GM21526 (cell line): Measurements from ENCODE around the gene TUBB2B.
A peak's percentile ranks its signal among the peaks of the same experiment; 100 is the strongest.
"Not testable (repeated sequence)": the region's sequence is repeated elsewhere in the genome, so short reads cannot be mapped to it uniquely, and the experiment has no call there.

Experiments used
- ATAC-seq: cut with Tn5 transposase; IDR thresholded peaks from one replicate; pipeline ENCODE4 v1.9.1; 2021; ENCODE audit warnings: moderate library complexity; ENCODE audit not compliant: unreplicated experiment, low FRiP score

TUBB2B gene

DNA sequence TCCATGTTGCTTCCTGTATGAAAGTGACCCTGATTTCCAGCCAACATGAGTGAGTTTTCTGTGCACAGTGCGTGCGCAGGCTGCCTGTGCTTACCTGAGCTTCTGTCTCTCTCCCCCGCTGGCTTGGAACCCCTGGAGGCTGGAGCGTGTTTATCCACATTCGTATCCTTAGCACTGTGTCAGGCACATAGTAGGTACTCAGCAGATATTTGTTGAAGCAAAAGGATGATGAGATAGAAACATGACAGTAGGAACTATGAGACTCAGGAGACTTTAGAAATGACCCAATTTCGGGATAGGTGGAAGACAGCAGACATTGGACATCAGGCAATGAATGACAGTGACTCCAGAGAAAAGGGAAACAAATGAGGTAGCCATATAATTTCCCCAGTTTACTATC, 15.2 kb downstream of the TUBB2B start:
- ATAC-seq = no peak

DNA sequence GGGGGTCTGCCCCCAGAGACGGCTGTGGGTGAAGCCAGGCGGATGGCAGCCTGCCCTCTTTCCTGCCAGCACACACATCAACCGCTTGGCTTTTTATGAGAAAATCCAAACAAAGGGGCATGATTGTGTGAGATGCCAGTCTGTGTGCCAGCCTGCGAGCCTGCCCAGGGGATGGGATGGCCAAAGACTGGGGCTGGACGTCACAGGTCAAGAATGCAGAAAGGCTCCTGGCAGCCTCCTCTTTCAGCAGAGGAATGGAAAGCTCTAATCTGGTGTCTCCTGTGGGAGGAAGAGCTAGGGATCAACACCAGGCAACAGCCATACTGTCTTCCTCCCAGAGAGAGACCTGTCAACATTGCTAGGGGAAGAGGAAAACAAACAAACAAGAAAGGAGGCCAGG, 15.8 kb downstream of the TUBB2B start:
- no peak for ATAC-seq

DNA sequence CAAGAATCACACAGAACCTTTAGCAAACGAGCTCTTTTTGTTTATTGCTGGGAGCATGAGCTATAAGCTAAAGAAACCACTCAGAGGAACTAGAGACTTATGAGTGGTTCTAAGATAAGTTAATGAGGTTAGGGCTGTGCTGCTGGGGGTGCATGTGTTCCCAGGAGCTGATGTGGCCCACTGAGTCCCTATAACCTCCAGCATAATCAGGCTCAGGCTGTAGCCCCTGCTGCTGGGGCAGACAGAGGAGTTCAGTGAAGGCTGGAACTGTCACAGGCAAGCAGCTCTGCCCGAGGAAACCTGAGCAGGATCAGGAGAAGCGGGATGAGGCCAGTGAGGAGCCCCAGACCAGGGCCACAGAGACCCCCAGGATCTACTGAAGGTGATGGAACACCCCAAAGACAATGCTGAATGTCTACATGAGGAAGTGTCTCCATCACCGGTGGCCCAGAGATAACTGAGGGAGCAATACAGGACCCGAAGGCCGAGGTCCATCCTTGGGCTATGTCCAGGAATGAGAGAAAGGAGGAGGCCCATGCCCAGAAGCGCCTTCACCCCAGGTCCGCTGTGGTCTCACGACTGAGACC, 17.3 kb downstream of the TUBB2B start:
- no peak for ATAC-seq

DNA sequence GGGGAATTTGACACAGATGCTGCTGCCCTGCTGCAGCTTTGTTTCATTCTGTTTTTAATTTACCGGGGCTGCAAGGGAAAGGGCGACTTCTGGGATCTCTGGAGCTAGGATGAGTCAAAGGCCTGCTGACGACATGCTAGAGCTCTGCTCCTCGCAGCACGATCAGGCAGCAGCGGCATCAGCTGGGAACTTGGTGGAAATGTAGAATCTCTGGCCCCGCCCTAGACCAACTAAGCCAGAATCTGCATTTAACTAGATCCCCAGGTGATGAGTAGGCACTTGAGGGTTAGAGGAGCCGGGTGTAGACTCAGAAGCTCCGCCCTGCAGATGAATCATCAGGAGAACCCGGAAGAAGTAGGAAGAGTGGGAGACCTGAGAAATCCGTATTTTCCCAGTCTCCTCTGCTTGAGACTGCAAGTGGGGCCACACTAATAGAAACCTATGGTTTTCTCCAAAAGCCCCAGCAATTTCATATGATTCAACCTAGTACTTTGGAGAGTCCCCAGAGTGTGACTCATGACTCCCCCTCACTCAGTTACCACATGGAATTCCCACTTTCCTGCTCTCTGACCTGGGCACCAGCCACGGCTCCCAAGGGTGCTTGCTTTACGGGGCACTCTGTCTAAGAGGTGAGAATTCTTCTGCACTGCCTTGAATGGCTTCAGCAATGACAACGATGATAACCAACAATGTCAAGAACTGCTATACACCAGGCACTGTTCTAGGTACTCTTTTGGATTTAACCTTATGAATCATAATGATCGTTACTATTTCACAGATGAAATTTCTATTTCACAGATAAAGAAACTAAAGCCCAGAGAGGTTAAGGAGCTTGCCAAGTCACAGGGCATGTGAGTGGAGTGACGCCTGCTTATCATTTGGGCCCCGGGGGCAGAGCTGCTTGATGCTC, 18.1 kb downstream of the TUBB2B start:
- no peak for ATAC-seq

DNA sequence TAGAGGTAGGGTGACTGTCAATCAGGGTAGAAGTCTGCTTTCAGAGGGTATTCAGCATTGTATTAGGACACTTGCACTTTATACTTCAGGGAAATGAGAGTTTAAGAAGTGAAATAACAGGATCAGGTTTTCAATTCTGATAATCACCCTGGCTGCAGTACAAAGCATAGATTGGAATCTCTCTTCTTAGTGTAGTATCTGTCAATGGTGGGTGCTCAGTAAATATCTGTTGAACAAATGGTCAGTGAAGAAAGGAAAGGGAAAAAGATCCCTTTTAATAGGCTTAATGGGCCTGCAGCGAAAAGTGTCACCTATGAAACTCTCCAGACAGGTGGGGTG, 18.7 kb downstream of the TUBB2B start:
- ATAC-seq = no peak

DNA sequence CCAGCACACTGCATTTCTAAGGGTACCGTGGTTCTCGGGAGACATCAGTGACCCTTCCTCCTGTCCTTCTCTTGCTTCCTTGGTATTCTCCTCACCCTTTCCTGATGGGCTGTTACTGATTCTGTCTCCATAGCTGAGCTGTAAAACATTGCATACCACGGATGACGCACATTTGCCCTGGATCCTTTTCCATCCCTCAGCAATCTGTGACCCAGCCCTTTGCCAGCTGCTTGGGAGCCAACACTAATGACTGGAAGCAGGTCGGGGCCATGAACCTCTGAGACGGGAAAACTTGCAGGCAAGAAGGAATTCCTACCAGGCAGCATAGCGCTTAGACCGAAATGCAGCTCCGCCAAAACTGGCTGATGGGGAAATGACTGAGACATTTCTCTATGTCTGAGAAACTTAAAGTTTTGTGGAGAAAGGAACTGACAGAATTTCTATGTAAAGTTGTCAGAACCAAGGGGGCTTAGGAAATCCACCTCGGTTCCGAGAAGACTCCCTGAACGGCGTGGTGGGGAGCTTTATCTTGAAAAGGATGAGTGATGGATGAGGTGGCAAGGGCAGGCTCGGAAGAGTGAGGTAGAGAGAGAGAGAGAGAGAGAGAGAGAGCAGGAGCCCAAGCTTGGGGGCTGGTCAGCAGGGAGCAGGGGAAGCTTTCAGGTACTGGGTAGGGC, 19.2 kb downstream of the TUBB2B start:
- ATAC-seq = no peak

DNA sequence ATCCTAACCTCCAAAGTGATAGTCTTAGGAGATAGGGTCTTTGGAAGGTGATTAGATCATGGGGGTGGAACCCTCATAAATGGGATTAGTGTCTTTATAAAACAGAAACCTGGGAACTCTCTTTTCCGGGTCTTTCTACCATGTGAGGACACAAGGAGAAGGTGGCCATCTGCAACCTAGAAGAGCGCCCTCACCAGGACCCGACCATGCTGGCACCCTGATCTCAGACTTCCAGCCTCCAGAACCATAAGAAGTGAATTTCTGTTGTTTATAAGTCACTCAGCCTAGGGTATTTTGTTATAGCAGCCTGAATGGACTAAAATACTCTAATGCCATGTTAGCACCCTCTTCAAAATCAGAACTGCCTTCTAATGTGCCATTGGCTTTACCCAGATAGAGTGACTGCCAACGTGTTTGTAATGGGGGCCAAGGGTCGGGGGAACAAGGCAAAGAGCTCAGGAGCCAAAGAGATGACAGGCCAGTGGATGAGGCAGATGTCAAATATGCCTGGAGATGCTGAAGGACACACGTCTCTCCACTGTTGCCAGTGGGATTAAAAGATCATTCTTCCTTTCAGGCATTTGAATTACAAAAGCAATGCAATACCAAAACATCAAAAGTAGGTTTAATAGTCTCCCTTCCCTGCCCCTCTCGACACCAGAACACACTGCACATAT, 21.0 kb downstream of the TUBB2B start:
- ATAC-seq = no peak

DNA sequence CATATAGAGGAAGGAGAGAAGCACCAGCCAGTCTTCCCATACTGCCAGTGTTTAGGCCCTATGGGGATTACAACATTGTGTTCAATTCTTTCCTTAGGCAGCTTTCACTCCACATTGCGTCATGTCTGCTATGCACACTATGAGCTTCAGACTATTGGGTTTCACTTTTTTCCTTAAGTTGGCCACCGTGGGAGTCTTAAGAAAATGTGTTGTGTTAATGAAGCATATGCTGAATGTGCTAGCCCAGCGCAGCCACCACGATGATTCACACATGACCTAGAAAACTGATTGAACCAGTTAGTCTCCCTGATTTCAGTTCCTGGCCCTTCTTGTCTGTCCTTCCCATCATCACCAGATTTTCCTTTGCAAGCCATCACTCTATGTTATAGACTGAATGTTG, 21.5 kb downstream of the TUBB2B start:
- no peak for ATAC-seq

DNA sequence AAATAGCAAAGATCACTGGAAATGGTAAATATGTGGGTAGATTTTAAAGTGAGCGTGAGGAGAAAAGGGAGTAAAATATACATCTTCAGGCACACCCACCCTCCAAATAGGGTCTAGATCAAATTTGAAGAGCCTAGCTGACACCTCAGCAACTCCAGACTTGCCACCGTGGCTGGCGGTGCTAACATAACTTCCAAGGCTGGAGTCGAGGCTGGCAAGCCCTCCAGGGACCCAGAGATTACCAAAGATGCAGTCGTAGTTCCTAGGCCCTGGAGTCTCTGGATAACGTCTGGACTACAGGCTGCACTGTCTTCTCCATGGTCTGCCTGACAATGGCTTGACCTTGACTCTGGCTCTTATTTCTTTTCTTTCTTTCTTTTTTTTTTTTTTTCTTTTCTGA, 22.5 kb downstream of the TUBB2B start:
- ATAC-seq = no peak

DNA sequence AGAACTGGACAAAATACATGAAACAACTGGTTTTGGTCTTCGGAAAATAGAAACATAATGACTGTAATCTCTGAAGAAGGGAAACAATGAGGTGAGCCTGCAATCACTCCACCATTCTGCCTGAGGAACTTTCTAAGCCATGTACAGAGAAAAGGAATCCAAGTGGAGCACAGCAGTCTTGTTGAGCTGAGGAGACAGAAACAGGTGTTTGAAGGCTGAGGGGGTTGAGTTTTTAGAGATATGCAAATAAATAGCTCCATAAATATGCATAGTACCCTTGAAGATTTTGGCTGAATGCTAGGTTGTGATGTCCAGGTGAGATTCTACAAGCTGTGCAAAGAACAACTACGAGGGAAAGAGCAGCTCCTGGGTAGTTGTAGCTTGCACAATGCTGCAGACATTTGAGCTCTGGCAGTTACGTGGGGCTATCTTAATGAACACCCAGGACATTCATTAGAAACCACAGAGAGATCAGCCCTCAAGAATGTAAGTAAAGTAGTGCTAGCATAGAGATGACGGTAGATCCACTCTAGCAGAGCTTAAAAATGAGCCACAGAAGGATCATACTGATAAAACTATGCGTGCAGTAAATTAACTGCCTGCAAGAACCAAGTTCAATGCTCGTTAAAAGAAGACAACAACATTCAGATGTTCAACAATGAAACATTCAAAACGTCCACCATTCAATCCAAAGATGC, 24.3 kb downstream of the TUBB2B start:
- ATAC-seq = peak; percentile 52

DNA sequence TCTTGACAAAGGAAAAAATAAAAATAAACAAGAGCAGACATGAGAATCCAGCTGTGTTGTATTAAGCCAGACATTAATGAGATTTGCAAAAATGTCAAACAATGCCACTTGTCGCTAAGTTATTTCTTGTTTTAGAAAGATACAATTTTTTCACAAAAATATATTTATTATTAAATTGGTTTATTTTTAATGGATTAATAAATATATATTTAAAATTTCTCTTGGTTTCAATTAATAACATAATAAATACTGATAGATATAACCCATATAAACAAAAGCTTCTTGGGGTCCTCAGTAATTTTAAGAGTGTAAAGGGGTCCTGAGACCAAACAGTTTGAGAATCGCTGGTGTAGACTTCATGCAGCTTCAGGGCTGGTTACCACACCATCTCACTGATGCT, 26.1 kb downstream of the TUBB2B start:
- ATAC-seq = no peak

DNA sequence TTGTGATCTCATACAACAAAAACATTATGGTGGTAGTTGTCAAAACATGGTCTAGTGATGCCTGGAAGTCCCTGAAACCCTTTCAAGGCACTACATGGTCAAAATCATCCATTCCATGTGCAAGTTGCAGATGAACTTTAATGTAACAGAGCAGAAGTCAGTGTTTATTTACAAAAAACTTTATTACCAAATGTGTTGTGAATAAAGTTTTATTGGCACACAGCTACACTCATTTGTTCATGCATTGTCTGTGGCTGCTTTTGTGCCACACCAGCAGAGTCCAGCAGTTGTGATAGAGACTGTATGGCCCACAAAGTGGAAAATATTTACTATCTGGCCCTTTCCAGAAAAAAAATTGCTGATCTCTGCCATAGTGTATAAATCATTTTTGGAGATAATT, 26.8 kb downstream of the TUBB2B start:
- no peak for ATAC-seq

DNA sequence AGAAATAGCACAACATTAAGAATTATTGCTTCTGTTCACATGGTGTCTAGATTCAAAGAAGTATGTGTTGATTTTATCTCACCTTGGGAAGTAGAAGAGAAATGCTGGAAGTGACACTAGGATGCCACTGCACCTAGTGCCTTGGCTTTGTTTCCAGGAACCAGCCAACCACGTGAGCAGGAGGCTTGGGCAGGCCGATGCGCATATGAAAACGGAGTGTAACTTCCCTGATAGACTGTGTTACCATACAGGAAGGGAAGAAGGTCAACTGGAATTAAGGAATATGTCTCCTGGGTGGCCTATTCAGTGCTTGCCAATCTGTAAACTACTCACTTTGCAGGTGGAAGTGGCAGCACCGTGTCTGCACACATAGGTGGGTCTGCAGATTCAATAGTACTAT, 28.1 kb downstream of the TUBB2B start:
- ATAC-seq = no peak

DNA sequence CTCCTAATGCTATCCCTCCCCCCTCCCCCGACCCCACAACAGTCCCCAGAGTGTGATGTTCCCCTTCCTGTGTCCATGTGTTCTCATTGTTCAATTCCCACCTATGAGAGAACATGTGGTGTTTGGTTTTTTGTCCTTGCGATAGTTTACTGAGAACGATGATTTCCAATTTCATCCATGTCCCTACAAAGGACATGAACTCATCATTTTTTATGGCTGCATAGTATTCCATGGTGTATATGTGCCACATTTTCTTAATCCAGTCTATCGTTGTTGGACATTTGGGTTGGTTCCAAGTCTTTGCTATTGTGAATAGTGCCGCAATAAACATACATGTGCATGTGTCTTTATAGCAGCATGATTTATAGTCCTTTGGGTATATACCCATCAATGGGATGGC, 29.7 kb downstream of the TUBB2B start:
- ATAC-seq = not testable (repeated sequence)

DNA sequence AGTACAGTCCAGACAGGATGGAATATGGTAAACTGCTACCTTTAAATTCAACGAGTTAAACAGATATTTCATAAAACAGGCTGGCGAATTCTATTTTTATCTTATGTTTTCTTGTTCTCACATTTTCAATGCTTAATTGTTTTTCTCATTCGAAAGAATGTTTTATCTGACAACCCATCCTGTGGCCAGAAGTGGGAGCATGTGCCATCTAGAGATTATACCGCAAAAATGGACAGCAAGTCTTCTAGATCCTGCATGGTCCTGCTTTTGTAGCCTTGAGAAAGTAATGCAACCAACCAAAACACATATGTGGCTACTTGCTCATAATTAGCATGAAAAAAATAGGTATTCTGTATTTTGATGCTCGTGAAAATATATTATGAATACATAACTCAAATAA, 30.7 kb downstream of the TUBB2B start:
- no peak for ATAC-seq

DNA sequence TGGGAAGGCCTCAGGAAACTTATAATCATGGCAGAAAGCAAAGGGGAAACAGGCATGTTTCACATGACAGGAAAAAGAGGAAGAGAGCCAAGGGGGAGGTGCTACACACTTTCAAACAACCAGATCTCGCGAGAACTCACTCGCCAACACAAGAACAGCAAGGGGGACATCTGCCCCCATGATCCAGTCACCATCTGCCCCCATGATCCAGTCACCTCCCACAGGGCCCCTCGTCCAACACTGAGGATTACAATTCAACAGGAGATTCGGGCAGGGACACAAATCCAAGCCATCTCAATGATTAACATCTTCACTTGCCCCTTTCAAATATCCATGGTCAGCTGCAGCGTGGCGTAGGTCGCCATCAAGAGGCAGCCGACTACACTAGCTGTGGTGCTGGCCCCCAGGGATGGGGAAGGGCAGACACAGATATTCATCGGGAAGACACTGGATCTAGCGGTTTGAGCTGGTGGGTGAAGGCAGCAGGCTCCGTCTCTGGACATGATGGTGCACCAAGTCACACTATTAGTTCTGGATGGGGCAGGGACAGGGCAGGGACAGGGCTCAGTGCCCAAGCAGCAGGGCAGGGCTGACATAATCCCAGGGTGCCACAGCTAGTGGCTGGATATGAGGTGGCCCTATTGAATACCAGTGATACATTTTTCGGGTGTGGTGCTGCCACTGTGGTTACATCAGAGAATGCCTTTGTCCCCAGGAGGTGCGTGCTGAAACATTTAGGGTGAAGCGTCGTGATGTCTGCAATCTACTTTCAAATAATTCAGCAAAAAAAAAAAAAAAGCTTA, 31.6 kb downstream of the TUBB2B start:
- no peak for ATAC-seq

DNA sequence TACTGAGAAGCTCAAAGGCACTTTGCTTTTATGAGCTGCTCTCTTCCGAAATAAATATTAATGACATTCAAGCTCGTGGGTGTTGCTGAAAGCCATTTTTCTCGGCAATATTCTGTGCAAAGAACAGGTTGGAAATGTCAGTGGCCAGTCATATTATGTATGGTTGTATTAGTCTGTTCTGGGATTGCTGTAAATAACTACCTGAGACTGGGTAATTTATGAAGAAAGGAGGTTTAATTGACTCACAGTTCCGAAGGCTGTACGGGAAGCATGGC, 32.1 kb downstream of the TUBB2B start:
- no peak for ATAC-seq

DNA sequence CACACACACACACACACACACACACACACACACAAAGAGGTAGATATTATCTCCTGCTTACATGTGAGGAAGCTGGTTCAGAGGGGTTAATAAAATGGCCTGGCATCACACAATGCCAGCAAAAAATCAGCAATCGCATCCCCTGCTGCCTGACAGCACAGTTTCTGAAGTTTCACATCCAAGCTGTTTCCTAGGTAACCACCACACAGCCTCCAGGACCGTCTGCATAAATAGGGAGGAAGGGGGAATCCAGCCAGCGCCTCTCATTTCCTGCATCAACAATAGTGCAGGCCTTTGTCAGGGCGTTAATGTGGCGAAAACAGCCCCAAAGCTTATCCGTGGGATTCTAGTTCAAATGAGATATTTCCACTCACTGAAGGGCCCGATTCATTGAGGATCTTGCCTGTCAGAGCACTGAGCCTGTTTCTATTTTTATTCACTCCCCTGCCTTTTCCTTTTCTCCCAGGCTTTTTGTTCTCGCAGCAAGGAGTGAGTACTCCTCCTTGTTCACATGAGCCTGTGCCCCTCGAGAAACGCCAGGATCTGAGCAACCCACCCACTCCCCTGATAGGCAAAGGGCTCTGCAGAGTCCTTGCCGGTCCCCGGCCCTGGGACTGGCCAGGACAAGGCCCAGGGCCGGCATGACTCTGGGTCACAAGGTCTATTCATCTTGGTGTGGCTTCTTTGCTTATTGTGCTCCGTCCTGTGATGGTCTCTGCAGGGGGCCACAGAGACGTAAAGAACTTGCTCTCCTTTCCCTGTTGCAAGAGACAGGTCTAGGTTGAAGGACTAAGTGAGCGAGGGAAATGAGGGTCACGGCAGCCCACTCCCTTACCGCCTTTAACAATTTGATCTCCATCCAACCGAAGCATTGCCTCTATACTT, 32.7 kb downstream of the TUBB2B start:
- no peak for ATAC-seq
